Measurements from ENCODE around the gene ICA1. TPM values are rescaled to one million over a fixed set of nuclear protein-coding genes. Genes with fewer than 3 reads are reported as not detected.

Gene ICA1
- polyA plus RNA-seq, 2 of the 4 experiments (the other 2 are of a cell fraction), result 0.66 to 2.0 TPM

- ATAC-seq (no peak), DNase-seq (ENCODE audit: low read depth in 1 of 2, low spot score in 1 of 2) (no peak), FAIRE-seq (no peak)
- no peak overlapping the region for H3K4me3 ChIP-seq
- H3K9me3 ChIP-seq, result no peaks in the 10 kb centered on the region
- CTCF ChIA-PET, result interaction anchor here (1.7 kb wide), 1 partner anchor 15 kb away, joined by 4 read pairs; no protein-coding TSS in a partner anchor
- WGBS (ENCODE audit: missing lambda C conversion rate), result 27% methylated on average over 3 of the region's 3 CpGs
- H3K4me2 ChIP-seq, result no peak overlapping the region
- H3K4me1 ChIP-seq, result no peaks in the 10 kb centered on the region
- no peak overlapping the region for H3K27ac ChIP-seq
- POLR2A ChIA-PET, result no interaction called here
- TF ChIP-seq BHLHE40 (IDR thresholded peaks at IDR 0.05; ENCODE audit: low read depth, low read length) (no peak), HES2 (IDR thresholded peaks at IDR 0.05) (no peak), HOXB5 (CRISPR knock-in tag; IDR thresholded peaks at IDR 0.05) (no peak), CEBPB (IDR thresholded peaks at IDR 0.05) (no peak), CHD4 (IDR thresholded peaks at IDR 0.05; ENCODE audit: borderline replicate concordance) (no peak), TFCP2L1 (CRISPR knock-in tag; IDR thresholded peaks at IDR 0.05) (no peak)
Measured at GRCh38 chr7:8201846-8202441, 60.0 kb downstream of the ICA1 start.

- WGBS (ENCODE audit: missing lambda C conversion rate), result 4% methylated on average over 1 of the region's 1 CpG
- DNase-seq (ENCODE audit: low read depth in 1 of 2, low spot score in 1 of 2) (no peak), ATAC-seq (no peak), FAIRE-seq (no peak)
- H3K27ac ChIP-seq, result no peak overlapping the region
- no peaks in the 10 kb centered on the region for H3K9me3 ChIP-seq
- no peaks in the 10 kb centered on the region for H3K4me1 ChIP-seq
- CTCF ChIA-PET, result no interaction called here
- no peak overlapping the region for H3K4me3 ChIP-seq
- TF ChIP-seq NPAS2 (CRISPR knock-in tag; IDR thresholded peaks at IDR 0.05; ENCODE audit: borderline replicate concordance) (no peak), EP300 (IDR thresholded peaks at IDR 0.05) (no peak), EHMT2 (IDR thresholded peaks at IDR 0.05; ENCODE audit: low read depth) (no peak), POLR2A (IDR thresholded peaks at IDR 0.05; ENCODE audit: low read length) (no peak), HOXB5 (CRISPR knock-in tag; IDR thresholded peaks at IDR 0.05) (no peak), RCOR1 (IDR thresholded peaks at IDR 0.05; ENCODE audit: low read depth, low read length) (no peak), KDM5A (IDR thresholded peaks at IDR 0.05) (no peak), JUN (IDR thresholded peaks at IDR 0.05) (no peak), KDM1A (IDR thresholded peaks at IDR 0.05; ENCODE audit: low read depth) (no peak), SMC3 (IDR thresholded peaks at IDR 0.05) (no peak), JUNB (IDR thresholded peaks at IDR 0.05) (no peak)
- TF ChIP-seq, protein P1, sequence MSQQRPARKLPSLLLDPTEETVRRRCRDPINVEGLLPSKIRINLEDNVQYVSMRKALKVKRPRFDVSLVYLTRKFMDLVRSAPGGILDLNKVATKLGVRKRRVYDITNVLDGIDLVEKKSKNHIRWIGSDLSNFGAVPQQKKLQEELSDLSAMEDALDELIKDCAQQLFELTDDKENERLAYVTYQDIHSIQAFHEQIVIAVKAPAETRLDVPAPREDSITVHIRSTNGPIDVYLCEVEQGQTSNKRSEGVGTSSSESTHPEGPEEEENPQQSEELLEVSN (IDR thresholded peaks at IDR 0.05; ENCODE audit: borderline replicate concordance, low read depth), result no peak
- TF ChIP-seq, protein P2, sequence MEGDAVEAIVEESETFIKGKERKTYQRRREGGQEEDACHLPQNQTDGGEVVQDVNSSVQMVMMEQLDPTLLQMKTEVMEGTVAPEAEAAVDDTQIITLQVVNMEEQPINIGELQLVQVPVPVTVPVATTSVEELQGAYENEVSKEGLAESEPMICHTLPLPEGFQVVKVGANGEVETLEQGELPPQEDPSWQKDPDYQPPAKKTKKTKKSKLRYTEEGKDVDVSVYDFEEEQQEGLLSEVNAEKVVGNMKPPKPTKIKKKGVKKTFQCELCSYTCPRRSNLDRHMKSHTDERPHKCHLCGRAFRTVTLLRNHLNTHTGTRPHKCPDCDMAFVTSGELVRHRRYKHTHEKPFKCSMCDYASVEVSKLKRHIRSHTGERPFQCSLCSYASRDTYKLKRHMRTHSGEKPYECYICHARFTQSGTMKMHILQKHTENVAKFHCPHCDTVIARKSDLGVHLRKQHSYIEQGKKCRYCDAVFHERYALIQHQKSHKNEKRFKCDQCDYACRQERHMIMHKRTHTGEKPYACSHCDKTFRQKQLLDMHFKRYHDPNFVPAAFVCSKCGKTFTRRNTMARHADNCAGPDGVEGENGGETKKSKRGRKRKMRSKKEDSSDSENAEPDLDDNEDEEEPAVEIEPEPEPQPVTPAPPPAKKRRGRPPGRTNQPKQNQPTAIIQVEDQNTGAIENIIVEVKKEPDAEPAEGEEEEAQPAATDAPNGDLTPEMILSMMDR (IDR thresholded peaks at IDR 0.05), result no peak
- POLR2A ChIA-PET, result no interaction called here
- no peak overlapping the region for H3K4me2 ChIP-seq
Measured at GRCh38 chr7:8200717-8201116, 61.2 kb downstream of the ICA1 start.

GRCh38 chr7:8200316-8200715 lies 61.7 kb downstream of the ICA1 start:
- no peaks in the 10 kb centered on the region for H3K9me3 ChIP-seq
- H3K4me3 ChIP-seq, result no peak overlapping the region
- DNase-seq (ENCODE audit: low read depth in 1 of 2, low spot score in 1 of 2), result no peak
- ChIA-PET POLR2A (no interaction called here), CTCF (no interaction called here)
- FAIRE-seq, result no peak
- no peak overlapping the region for H3K4me2 ChIP-seq
- no peak for ATAC-seq
- H3K4me1 ChIP-seq, result no peaks in the 10 kb centered on the region
- no peak overlapping the region for H3K27ac ChIP-seq
- 39% methylated on average over 4 of the region's 4 CpGs for WGBS (ENCODE audit: missing lambda C conversion rate)
- no peak for TF ChIP-seq MYC (IDR thresholded peaks at IDR 0.05; ENCODE audit: borderline replicate concordance, low read length)
- no peak for TF ChIP-seq CHD4 (IDR thresholded peaks at IDR 0.05; ENCODE audit: borderline replicate concordance)
- no peak for TF ChIP-seq GATA3 (IDR thresholded peaks at IDR 0.05; ENCODE audit: borderline replicate concordance)
- TF ChIP-seq JUN (IDR thresholded peaks at IDR 0.05), result no peak
- no peak for TF ChIP-seq HES2 (IDR thresholded peaks at IDR 0.05)
- no peak for TF ChIP-seq CBX2 (IDR thresholded peaks at IDR 0.05; ENCODE audit: borderline replicate concordance, low read depth)
- TF ChIP-seq USF2 (IDR thresholded peaks at IDR 0.05), result no peak
- TF ChIP-seq FOSB (CRISPR knock-in tag; IDR thresholded peaks at IDR 0.05), result no peak
- TF ChIP-seq FOXS1 (CRISPR knock-in tag; IDR thresholded peaks at IDR 0.05), result no peak
- no peak for TF ChIP-seq BCL3 (IDR thresholded peaks at IDR 0.05)
- TF ChIP-seq, protein P2 (IDR thresholded peaks at IDR 0.05), result no peak
- no peak for TF ChIP-seq CEBPB (IDR thresholded peaks at IDR 0.05)
- TF ChIP-seq RFX5 (IDR thresholded peaks at IDR 0.05), result no peak
- TF ChIP-seq EP300 (IDR thresholded peaks at IDR 0.05), result no peak
- no peak for TF ChIP-seq NPAS2 (CRISPR knock-in tag; IDR thresholded peaks at IDR 0.05; ENCODE audit: borderline replicate concordance)
- TF ChIP-seq RNF2 (IDR thresholded peaks at IDR 0.05; ENCODE audit: borderline replicate concordance, low read depth), result no peak
- no peak for TF ChIP-seq ZFP36 (IDR thresholded peaks at IDR 0.05; ENCODE audit: borderline replicate concordance, partially characterized antibody)
